Pancreas (tissue), 10 donors: ENCODE results near the gene PA2G4. TPM values are rescaled to one million over a fixed set of nuclear protein-coding genes. Genes with fewer than 3 reads are reported as not detected.
"Not testable (repeated sequence)": the region's sequence is repeated elsewhere in the genome, so short reads cannot be mapped to it uniquely, and the experiment has no call there.

Experiments used
- ATAC-seq, 4 donors: fragments of 200-7000 bp; cut with Tn5 transposase; one replicate each; pipeline versions ENCODE4 v1.8.0 to v1.9.1; 2020; ENCODE audit warnings: mild to moderate bottlenecking in 4 of 4, moderate library complexity in 4 of 4
- DNase-seq, 6 donors: peaks; one replicate each; pipeline ENCODE4 v3.0.0-alpha.2; 2020
- FAIRE-seq: peaks from 2 replicates; lab custom pipeline; 2012; peaks lifted over from hg19 to GRCh38; lab: Jason Lieb, UNC
- H3K27ac ChIP-seq, 4 donors: fragments of 200-600 bp; sonication (generic); 1 replicate in 3 of 4; 2 replicates in 1 of 4; pipeline versions ENCODE4 v1.5.0 to v1.8.0; 2020
- H3K27me3 ChIP-seq, 4 donors: fragments of 200-600 bp; one replicate each; pipeline ENCODE4 v1.8.0; 2021
- H3K36me3 ChIP-seq, 3 donors: fragments of 200-600 bp; sonication (generic) in 1 of 3; one replicate each; pipeline versions ENCODE4 v1.5.0 to v1.8.0; 2020 to 2021
- H3K4me1 ChIP-seq, 3 donors: fragments of 200-600 bp; one replicate each; pipeline ENCODE4 v1.8.0; 2021
- H3K4me3 ChIP-seq, 4 donors: fragments of 200-600 bp; sonication (generic) in 2 of 4; one replicate each; pipeline versions ENCODE4 v1.5.0 to v1.8.0; 2020 to 2021
- H3K9me3 ChIP-seq, 4 donors: fragments of 200-600 bp; one replicate each; pipeline ENCODE4 v1.8.0; 2021
- CTCF ChIP-seq, 4 donors: fragments of 200-600 bp; sonication (generic) in 3 of 4; IDR thresholded peaks; one replicate each; pipeline versions ENCODE4 v1.5.0 to v1.8.0; 2021; ENCODE audit warnings: antibody characterized with exemption in 4 of 4
- WGBS, 2 donors: extraction: QIAGEN DNeasy Blood & Tissue Kit; methylation state at CpG; one replicate each; pipeline ENCODE4 v1.1.7; 2013; 5-methylcytosine and 5-hydroxymethylcytosine counted together
- intact Hi-C, 3 donors: fragments of 100-400 bp; cut with DNase I; formaldehyde crosslinking; loops; one replicate each; pipeline versions ENCODE4 v1.11.1 to v1.14.2; 2022
- polyA plus RNA-seq, 2 donors: library from polyadenylated mRNA; stranded (reverse); fragments of 200-250 nt; gene quantifications; one replicate each; pipeline ENCODE4 v1.2.3, GENCODE V29; 2013
- total RNA-seq, 6 donors: library from RNA; stranded (reverse); fragmentation: NEBNext Ultra II Directional in 4 of 6; extraction: Animal tissue kit (Norgen Biotek cat#: 25700) in 4 of 6; gene quantifications; one replicate each; pipeline versions ENCODE4 v1.2.1 to v1.2.4, GENCODE V29; 2021 to 2023
- donor health status: healthy with polysubstance abuse.
- donor health status: DM: no; HTN: no; CAD: no; lungs with moderate emphysema.
- donor health status: DM: no; HTN: no; CAD: no.
- donor health status: control.
- donor health status: control.
- donor health status: Bipolar disorder and iron deficiency.
- donor health status: DM: yes; HTN: yes; CAD: no.
- donor health status: DM: no; HTN: no; CAD: no.
- donor health status: DM: no; HTN: no; CAD: no.
- donor health status: DM: yes; HTN: yes; CAD: no.

PA2G4 gene
- total and polyA plus RNA-seq, 8 donors = 30.1 to 59.8 (median 41.8) TPM

GRCh38 chr12:56114084-56114483, 9.7 kb downstream of the PA2G4 start:
- H3K27ac ChIP-seq = no peak overlapping the region
- DNase-seq = no peak
- no peak overlapping the region for H3K4me3 ChIP-seq
- intact Hi-C loops = no loop called here
- no peaks in the 10 kb centered on the region for H3K27me3 ChIP-seq
- peaks cover 0 to 10% (median 4%) of the 10 kb centered on the region in 3 donors for H3K4me1 ChIP-seq
- TF ChIP-seq CTCF (IDR thresholded peaks at IDR 0.05) = no peak
- no peaks in the 10 kb centered on the region for H3K9me3 ChIP-seq
- WGBS, 2 donors = 84 to 91% methylated on average over 1 of the region's 1 CpG
- no peak for ATAC-seq
- peaks cover 3 to 38% (median 36%) of the 10 kb centered on the region in 3 donors for H3K36me3 ChIP-seq
- FAIRE-seq = no peak

- FAIRE-seq = no peak
- H3K4me1 ChIP-seq = peaks cover 0 to 17% (median 13%) of the 10 kb centered on the region in 3 donors
- 27 to 31% methylated on average over 10 of the region's 10 CpGs for WGBS, 2 donors
- no peak for ATAC-seq
- H3K4me3 ChIP-seq = peak overlapping the region in 3 of 4 donors; percentile 65 to 84 (median 67)
- no peaks in the 10 kb centered on the region for H3K27me3 ChIP-seq
- peaks cover 3 to 25% (median 24%) of the 10 kb centered on the region in 3 donors for H3K36me3 ChIP-seq
- TF ChIP-seq CTCF (IDR thresholded peaks at IDR 0.05) = no peak
- peak in 2 of 6 donors; percentile 37 to 41 for DNase-seq
- peak overlapping the region; percentile 76 to 94 (median 86) for H3K27ac ChIP-seq
- intact Hi-C loops = loop anchor here in 1 of 3 donors (5.0 kb wide), 1 partner anchor 38 kb away; no protein-coding TSS in a partner anchor
- no peaks in the 10 kb centered on the region for H3K9me3 ChIP-seq
Measured at GRCh38 chr12:56115329-56115728, 11.0 kb downstream of the PA2G4 start.

- 0% methylated on average over 34 of the region's 34 CpGs for WGBS, 2 donors
- H3K4me1 ChIP-seq = peaks cover 0 to 17% (median 13%) of the 10 kb centered on the region in 3 donors
- DNase-seq (peak; percentile 90 to 94 (median 92)), FAIRE-seq (no peak), ATAC-seq (peak; percentile 71 to 84 (median 75))
- H3K4me3 ChIP-seq = peak within 1 kb of the TSS; percentile 45 to 84 (median 66)
- H3K27me3 ChIP-seq = no peaks in the 10 kb centered on the region
- intact Hi-C loops = loop anchor here in 1 of 3 donors (5.0 kb wide), 1 partner anchor 39 kb away; no protein-coding TSS in a partner anchor
- no peak for TF ChIP-seq CTCF (IDR thresholded peaks at IDR 0.05)
- peak within 1 kb of the TSS; percentile 76 to 94 (median 86) for H3K27ac ChIP-seq
- peaks cover 0 to 18% (median 13%) of the 10 kb centered on the region in 3 donors for H3K36me3 ChIP-seq
- H3K9me3 ChIP-seq = no peaks in the 10 kb centered on the region
Measured at GRCh38 chr12:56116267-56117081, 12.1 kb downstream of the PA2G4 start, which contains the start of gene RPL41. Gene RPL41, plus strand, starts transcription at chr12:56116633.

- H3K27me3 ChIP-seq, H3K9me3 ChIP-seq, ATAC-seq, FAIRE-seq: not testable (repeated sequence)
- peaks cover 0 to 15% (median 8%) of the 10 kb centered on the region in 3 donors for H3K36me3 ChIP-seq
- WGBS, 2 donors = 1 to 2% methylated on average over 12 of the region's 16 CpGs
- H3K4me3 ChIP-seq = peak overlapping the region; percentile 45 to 84 (median 66)
- peak in 1 of 6 donors; percentile 36 for DNase-seq
- peak overlapping the region; percentile 76 to 94 (median 86) for H3K27ac ChIP-seq
- peaks cover 0 to 17% (median 13%) of the 10 kb centered on the region in 3 donors for H3K4me1 ChIP-seq
- intact Hi-C loops = loop anchor here in 1 of 3 donors (5.0 kb wide), 1 partner anchor 40 kb away; no protein-coding TSS in a partner anchor
Measured at GRCh38 chr12:56117082-56117706, 12.8 kb downstream of the PA2G4 start.
